Measurements from ENCODE around the gene PAK5. TPM values are rescaled to one million over a fixed set of nuclear protein-coding genes. Genes with fewer than 3 reads are reported as not detected.

PAK5 gene
- total RNA-seq, 4 donors from 2014 or later, result not detected

DNA sequence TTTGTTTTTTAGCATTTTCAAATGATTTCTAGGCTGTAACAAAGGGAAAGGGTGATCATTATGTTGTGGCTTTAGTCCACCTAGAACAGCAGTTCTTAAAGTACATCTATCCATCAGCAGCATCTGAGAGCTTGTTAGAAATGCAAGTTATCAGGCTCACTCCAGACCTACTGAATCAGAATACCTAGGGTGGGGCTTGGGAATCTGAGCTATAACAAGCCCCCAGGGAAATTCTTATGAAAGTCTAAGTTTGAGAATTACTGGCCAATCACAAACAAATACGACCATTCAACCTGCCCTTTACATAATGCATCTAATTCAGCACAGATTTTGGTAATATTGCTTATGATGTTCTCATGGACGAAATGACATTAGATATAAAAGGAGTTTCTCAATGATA, 201.0 kb downstream of the PAK5 start:
- no peak for DNase-seq

GRCh38 chr20:9635750-9636149, 203.1 kb downstream of the PAK5 start:
- H3K27ac ChIP-seq, result no peak overlapping the region
- no peaks in the 10 kb centered on the region for H3K4me1 ChIP-seq
- TF ChIP-seq POLR2A (IDR thresholded peaks at IDR 0.05), result no peak
- no peak for TF ChIP-seq CTCF (IDR thresholded peaks at IDR 0.05)
- no peak overlapping the region for H3K4me3 ChIP-seq
- no peaks in the 10 kb centered on the region for H3K9me3 ChIP-seq
- no peaks in the 10 kb centered on the region for H3K27me3 ChIP-seq
- no peak for DNase-seq
- H3K36me3 ChIP-seq, result no peaks in the 10 kb centered on the region

More for the DNA sequence above, 201.0 kb downstream of the PAK5 start:
- Histone ChIP-seq H3K27me3 (no peaks in the 10 kb centered on the region), H3K4me1 (no peaks in the 10 kb centered on the region), H3K9me3 (no peaks in the 10 kb centered on the region), H3K36me3 (no peaks in the 10 kb centered on the region), H3K4me3 (no peak overlapping the region), H3K27ac (no peak overlapping the region)
- TF ChIP-seq CTCF (IDR thresholded peaks at IDR 0.05) (no peak), POLR2A (IDR thresholded peaks at IDR 0.05) (no peak)

- TF ChIP-seq POLR2A (IDR thresholded peaks at IDR 0.05) (no peak), CTCF (IDR thresholded peaks at IDR 0.05) (no peak)
- H3K4me1 ChIP-seq, result no peaks in the 10 kb centered on the region
- no peak for DNase-seq
- H3K36me3 ChIP-seq, result no peaks in the 10 kb centered on the region
- H3K27ac ChIP-seq, result no peak overlapping the region
- no peaks in the 10 kb centered on the region for H3K9me3 ChIP-seq
- H3K27me3 ChIP-seq, result no peaks in the 10 kb centered on the region
- H3K4me3 ChIP-seq, result no peak overlapping the region
These were observed 204.5 kb downstream of the PAK5 start for GRCh38 chr20:9634327-9634726.

DNA sequence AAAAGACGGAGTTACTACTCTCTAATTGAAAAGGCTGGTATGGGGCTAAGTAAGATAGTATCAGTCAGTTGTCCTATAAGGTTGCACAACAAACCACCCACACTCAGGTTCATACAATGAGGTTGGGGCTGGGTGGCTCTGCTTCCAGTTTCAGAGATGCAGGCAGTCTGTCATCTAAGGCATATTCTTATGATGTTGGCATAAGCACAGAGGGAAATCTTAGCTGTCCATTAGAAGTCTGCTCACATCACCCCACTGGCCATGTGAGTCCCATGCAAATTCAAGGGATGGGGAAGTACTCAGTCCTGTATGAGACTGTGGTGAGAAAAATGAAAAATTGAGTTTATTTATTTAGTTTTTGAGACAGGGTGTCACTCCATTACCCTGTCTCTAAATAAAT, 205.9 kb downstream of the PAK5 start:
- H3K27me3 ChIP-seq, result no peaks in the 10 kb centered on the region
- H3K9me3 ChIP-seq, result no peaks in the 10 kb centered on the region
- no peaks in the 10 kb centered on the region for H3K4me1 ChIP-seq
- H3K4me3 ChIP-seq, result no peak overlapping the region
- H3K27ac ChIP-seq, result no peak overlapping the region
- DNase-seq, result no peak
- no peaks in the 10 kb centered on the region for H3K36me3 ChIP-seq
- TF ChIP-seq POLR2A (IDR thresholded peaks at IDR 0.05), result no peak
- no peak for TF ChIP-seq CTCF (IDR thresholded peaks at IDR 0.05)

GRCh38 chr20:9632265-9632664, 206.6 kb downstream of the PAK5 start:
- TF ChIP-seq CTCF (IDR thresholded peaks at IDR 0.05) (no peak), POLR2A (IDR thresholded peaks at IDR 0.05) (no peak)
- Histone ChIP-seq H3K9me3 (no peaks in the 10 kb centered on the region), H3K27me3 (no peaks in the 10 kb centered on the region), H3K4me1 (no peaks in the 10 kb centered on the region), H3K27ac (no peak overlapping the region), H3K36me3 (no peaks in the 10 kb centered on the region), H3K4me3 (no peak overlapping the region)
- no peak for DNase-seq

- Histone ChIP-seq H3K9me3 (no peaks in the 10 kb centered on the region), H3K27me3 (no peaks in the 10 kb centered on the region), H3K4me1 (no peaks in the 10 kb centered on the region), H3K36me3 (no peaks in the 10 kb centered on the region), H3K4me3 (no peak overlapping the region), H3K27ac (no peak overlapping the region)
- no peak for TF ChIP-seq CTCF (IDR thresholded peaks at IDR 0.05)
- TF ChIP-seq POLR2A (IDR thresholded peaks at IDR 0.05), result no peak
- no peak for DNase-seq
These were observed 208.3 kb downstream of the PAK5 start for GRCh38 chr20:9630554-9630953.

Data from Peyer's patch (tissue), 4 donors.